Activated naive CD4-positive, alpha-beta T cell treated with anti-CD3 and anti-CD28 coated beads, Interleukin-2, amount 50 U/mL, for 16 hours (primary cell): ENCODE results near the gene RAB28.

Experiments
- DNase-seq: peaks from one replicate; pipeline ENCODE4 v3.0.0-alpha.2; 2020

The RAB28 gene

GRCh38 chr4:13504374-13504773 is 20.2 kb upstream of the RAB28 start:
- DNase-seq, result no peak

DNA sequence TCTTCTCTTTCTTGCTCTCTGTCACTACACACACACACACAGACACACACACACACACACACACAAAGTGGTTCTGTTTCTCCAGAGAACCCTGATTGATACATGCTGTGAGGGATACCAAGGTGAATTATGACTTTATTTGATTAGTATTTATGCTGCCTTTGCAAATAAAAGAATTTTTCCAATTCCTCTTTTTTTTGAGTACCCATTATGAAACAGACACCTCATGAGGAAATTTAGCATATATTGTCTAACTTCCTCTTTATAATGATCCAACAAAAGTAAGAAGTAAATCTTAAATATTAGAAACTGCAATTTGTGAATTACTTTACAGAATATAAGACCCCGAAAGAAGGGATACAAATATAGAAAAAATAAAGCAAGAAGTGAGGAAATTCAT is 14.3 kb upstream of the RAB28 start:
- DNase-seq, result no peak

DNA sequence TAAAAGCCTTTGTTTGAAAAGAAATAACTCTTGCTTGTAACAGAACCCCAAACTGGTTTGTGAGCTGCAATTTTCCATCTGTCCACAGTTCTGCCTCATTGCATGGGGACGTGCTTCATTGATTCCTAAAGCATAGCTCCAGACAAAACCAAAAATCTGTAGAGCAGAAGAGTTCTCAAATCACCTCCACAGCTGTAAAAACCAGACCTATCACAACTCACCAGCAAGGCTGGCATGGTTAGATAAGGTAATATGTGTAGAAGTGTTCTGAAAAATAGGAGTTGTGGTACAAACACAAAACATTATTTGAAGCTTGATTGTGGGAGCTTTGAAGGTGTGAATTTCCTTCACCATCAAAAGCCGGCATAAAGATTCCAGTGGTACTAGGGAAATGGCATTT is 12.5 kb upstream of the RAB28 start:
- no peak for DNase-seq

- DNase-seq, result no peak
Measured at GRCh38 chr4:13495753-13496152, 11.6 kb upstream of the RAB28 start.

GRCh38 chr4:13493793-13494192 is 9.7 kb upstream of the RAB28 start:
- no peak for DNase-seq

DNA sequence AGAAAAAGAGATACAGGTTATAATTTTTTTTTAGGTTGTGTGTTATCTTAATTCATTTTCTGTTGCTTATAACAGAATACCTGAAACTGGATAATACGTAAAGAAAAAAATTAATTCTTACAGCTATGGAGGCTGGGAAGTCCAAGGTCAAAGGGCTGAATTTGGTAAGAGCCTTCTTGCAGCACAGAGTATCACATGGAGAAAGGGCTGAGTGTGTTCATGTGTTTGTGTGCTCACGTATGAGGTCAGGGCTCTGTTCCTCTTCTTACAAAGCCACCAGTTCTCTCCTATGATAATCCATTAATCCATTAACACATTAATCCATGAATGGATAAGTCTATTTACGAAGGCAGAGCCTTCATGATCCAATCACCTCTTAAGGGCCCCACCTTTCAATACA is 8.6 kb upstream of the RAB28 start:
- no peak for DNase-seq

GRCh38 chr4:13484749-13485221 is 645 bp upstream of the RAB28 start:
- no peak for DNase-seq

- peak; percentile 11 for DNase-seq
Measured at GRCh38 chr4:13483768-13484121, 395 bp downstream of the RAB28 start.

GRCh38 chr4:13483136-13483767 is 888 bp downstream of the RAB28 start:
- no peak for DNase-seq

- DNase-seq, result no peak
Measured at GRCh38 chr4:13481569-13481968, 2.6 kb downstream of the RAB28 start.

DNA sequence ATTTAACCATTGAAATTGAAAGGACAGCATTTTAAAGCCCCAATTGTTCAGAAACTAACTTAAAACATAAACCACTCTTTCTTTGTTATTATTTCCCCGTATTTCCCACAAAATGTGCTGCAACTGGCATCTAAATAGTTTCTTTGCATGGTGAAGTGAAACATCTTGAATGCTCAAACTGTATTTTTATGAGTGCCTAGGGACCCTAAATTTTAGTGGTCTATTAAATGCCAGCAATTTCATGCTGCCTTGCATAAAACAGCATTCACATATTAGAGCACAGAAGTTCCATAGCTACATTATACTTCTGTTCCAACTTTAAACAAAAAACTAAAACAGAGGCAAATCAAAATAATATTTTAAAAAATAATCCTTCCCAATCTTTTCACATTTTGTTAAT is 5.4 kb downstream of the RAB28 start:
- no peak for DNase-seq

- DNase-seq, result no peak
Measured at GRCh38 chr4:13478131-13478530, 6.0 kb downstream of the RAB28 start.

DNA sequence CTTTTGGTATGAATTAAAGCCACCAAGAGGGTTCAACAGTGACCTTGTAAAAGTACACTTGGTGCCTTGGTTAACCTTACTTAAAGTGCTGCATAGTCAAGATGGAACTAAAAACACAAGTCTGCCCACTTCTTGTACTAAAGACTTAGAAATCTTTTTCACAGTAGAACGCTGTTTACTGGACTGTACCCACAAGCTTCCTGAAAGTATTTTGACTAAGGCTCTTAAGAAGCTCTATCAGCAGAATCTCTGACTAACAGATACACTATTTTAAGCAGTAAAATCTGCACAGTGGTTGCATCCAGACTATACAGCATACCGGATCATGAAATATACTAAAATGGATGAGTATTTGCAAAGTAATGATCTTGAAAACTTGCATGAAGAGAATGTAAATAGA is 7.2 kb downstream of the RAB28 start:
- no peak for DNase-seq

GRCh38 chr4:13476152-13476551 is 8.0 kb downstream of the RAB28 start:
- no peak for DNase-seq

- DNase-seq, result no peak
Measured at GRCh38 chr4:13471400-13471799, 12.7 kb downstream of the RAB28 start.

DNA sequence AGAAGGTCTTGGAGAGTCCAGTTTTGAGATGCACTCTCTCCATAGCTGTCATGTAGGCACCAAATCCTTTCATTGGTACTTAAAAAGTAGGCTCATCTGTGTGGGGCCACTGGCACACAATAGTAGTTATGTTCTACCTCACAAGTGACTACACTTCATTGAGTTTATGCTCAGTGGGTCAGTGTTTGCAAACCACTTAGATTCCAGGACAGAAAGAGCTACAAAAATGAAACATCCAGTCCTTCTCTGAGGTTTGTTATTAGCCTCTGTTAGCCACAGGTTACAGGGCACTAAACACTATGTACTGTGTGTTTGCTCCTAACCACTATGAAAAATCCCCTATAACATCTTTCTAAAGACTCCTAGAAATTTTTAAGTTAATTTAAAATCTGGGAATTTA is 13.8 kb downstream of the RAB28 start:
- no peak for DNase-seq

- no peak for DNase-seq
Measured at GRCh38 chr4:13464973-13465372, 19.2 kb downstream of the RAB28 start.

- no peak for DNase-seq
Measured at GRCh38 chr4:13464543-13464942, 19.6 kb downstream of the RAB28 start.

GRCh38 chr4:13461191-13461905 is 22.8 kb downstream of the RAB28 start:
- DNase-seq, result no peak

- DNase-seq, result no peak
Measured at GRCh38 chr4:13455411-13455810, 28.7 kb downstream of the RAB28 start.

GRCh38 chr4:13454786-13455185 is 29.4 kb downstream of the RAB28 start:
- no peak for DNase-seq

GRCh38 chr4:13452927-13453579 is 31.1 kb downstream of the RAB28 start:
- no peak for DNase-seq

GRCh38 chr4:13449590-13449989 is 34.5 kb downstream of the RAB28 start:
- no peak for DNase-seq
